ENCODE data around the gene FAM216A. TPM values are rescaled to one million over a fixed set of nuclear protein-coding genes. Genes with fewer than 3 reads are reported as not detected.
A peak's percentile ranks its signal among the peaks of the same experiment; 100 is the strongest.

FAM216A gene
- total RNA-seq, 2 donors from 2014 or later: 13.4 to 26.6 TPM

DNA sequence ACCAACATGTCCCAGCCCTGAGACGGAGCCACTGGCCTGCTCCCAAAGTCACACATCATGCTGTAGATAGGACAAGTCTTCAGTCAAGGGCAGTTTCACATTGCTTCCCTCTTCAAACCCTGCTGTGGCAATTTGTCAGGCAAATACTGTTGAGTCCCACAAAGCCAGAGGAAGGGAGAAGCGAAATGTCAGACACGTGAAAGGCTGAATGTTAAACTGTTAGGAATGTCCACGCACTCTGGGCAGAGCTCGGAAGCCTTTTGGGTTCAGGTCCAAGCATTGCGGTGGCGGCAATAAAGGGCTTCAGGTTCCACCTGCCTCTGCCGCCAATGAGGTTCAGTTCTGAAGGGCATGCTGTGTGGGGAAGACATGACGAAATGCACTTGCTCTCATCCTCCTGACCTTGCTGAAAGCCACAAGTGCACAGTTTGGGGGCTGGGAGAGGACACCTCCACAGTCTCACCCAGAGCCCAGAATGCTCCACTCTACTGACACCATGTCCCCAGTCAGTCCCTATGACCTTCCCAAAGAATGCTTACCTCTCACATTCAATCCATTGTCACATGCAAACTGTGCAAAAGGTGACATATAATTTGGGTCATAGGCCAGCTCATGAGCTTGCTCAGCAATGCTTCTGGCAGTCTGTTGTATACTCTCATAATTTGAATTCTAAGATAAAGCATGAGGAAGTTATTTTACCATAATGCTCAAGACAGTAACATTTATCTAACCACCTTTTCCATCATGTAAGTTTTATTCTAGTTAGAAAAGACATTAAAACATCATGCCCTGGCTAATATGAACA is 69.2 kb downstream of the FAM216A start:
- DNase-seq (ENCODE audit: low spot score) (no peak), ATAC-seq (no peak)
- no peak overlapping the region for H3K4me3 Mint-ChIP-seq
- H3K36me3 Mint-ChIP-seq: peaks cover 13% of the 10 kb centered on the region
- H3K27ac Mint-ChIP-seq: peak overlapping the region in 1 of 2 donors; percentile 35
- H3K9me3 Mint-ChIP-seq: no peaks in the 10 kb centered on the region
- peaks cover 13 to 16% of the 10 kb centered on the region in 2 donors for H3K4me1 Mint-ChIP-seq (ENCODE audit: low read depth in 2 of 2)
- H3K27me3 Mint-ChIP-seq: no peaks in the 10 kb centered on the region

- H3K4me3 Mint-ChIP-seq: no peak overlapping the region
- H3K27ac Mint-ChIP-seq: peak overlapping the region; percentile 5 to 55
- H3K9me3 Mint-ChIP-seq: no peaks in the 10 kb centered on the region
- ATAC-seq (no peak), DNase-seq (ENCODE audit: low spot score) (no peak)
- no peaks in the 10 kb centered on the region for H3K27me3 Mint-ChIP-seq
- H3K36me3 Mint-ChIP-seq: peaks cover 13% of the 10 kb centered on the region
- peaks cover 21 to 23% of the 10 kb centered on the region in 2 donors for H3K4me1 Mint-ChIP-seq (ENCODE audit: low read depth in 2 of 2)
Measured at GRCh38 chr12:110538869-110539622, 70.4 kb downstream of the FAM216A start.

Other genes starting within 250 kb of the FAM216A start
- gene ATP2A2, start 187.6 kb upstream of the FAM216A start, total RNA-seq: 100 to 1,000 TPM; 247 to 359 TPM
- 100 to 1,000 TPM in 1 of 2 donors, 10 to 100 TPM in 1; 62.0 to 133 TPM for gene ANAPC7, start 65.1 kb upstream of the FAM216A start, total RNA-seq
- 100 to 1,000 TPM; 208 to 356 TPM for gene ARPC3, start 18.5 kb upstream of the FAM216A start, total RNA-seq
- gene GPN3, start 588 bp upstream of the FAM216A start, total RNA-seq: 10 to 100 TPM; 34.9 to 39.9 TPM
- 100 to 1,000 TPM; 105 to 120 TPM for gene VPS29, start 33.3 kb downstream of the FAM216A start, total RNA-seq
- under 1 TPM; 0.45 to 0.62 TPM for gene RAD9B, start 33.5 kb downstream of the FAM216A start, total RNA-seq
- gene PPTC7, start 114.5 kb downstream of the FAM216A start, total RNA-seq: 10 to 100 TPM; 35.2 to 42.1 TPM
- gene TCTN1, start 145.3 kb downstream of the FAM216A start, total RNA-seq: 1 to 10 TPM; 5.0 to 8.9 TPM
- 1 to 10 TPM in 1 of 2 donors, under 1 TPM in 1; 1.00 to 3.3 TPM for gene HVCN1, start 220.3 kb downstream of the FAM216A start, total RNA-seq